B cell (primary cell): ENCODE results near the gene CD55.

ENCODE experiments used
- EZH2 ChIP-seq: IDR thresholded peaks from 2 replicates; pipeline ENCODE4 v1.6.1; 2012; ENCODE audit warnings: borderline replicate concordance, low read depth, mild to moderate bottlenecking, moderate library complexity, low read length; ENCODE audit not compliant: insufficient read depth, poor library complexity, severe bottlenecking
- TF ChIP-seq, protein P1 (sequence below): fragments of 200-600 bp; IDR thresholded peaks from one replicate; pipeline ENCODE4 v1.8.0; 2022; ENCODE audit warnings: antibody characterized with exemption, mild to moderate bottlenecking

DNA sequence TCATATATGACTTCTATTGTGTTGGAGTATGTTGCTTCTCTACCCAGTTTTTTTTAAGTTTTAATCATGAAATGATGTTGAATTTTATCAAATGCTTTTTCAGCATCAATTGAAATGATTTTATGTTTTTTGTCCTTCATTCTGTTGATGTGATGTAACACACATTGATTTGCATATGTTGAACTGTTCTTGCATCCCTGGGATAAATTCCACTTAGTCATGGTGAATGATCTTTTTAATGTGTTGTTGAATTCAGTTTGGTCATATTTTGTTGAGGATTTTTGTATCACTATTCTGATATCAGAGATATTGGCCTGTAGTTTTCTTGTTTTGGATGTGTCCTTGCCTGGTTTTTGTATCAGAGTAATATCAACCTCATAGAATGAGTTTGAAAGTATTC, 46.6 kb upstream of the CD55 start:
- TF ChIP-seq, protein P1, sequence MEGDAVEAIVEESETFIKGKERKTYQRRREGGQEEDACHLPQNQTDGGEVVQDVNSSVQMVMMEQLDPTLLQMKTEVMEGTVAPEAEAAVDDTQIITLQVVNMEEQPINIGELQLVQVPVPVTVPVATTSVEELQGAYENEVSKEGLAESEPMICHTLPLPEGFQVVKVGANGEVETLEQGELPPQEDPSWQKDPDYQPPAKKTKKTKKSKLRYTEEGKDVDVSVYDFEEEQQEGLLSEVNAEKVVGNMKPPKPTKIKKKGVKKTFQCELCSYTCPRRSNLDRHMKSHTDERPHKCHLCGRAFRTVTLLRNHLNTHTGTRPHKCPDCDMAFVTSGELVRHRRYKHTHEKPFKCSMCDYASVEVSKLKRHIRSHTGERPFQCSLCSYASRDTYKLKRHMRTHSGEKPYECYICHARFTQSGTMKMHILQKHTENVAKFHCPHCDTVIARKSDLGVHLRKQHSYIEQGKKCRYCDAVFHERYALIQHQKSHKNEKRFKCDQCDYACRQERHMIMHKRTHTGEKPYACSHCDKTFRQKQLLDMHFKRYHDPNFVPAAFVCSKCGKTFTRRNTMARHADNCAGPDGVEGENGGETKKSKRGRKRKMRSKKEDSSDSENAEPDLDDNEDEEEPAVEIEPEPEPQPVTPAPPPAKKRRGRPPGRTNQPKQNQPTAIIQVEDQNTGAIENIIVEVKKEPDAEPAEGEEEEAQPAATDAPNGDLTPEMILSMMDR, result no peak
- no peak for TF ChIP-seq EZH2
